Natural killer cell treated with Interleukin-12 subunit alpha and Interleukin-12 subunit beta and Interleukin-15 and Interleukin-18, amount 100 ng/mL, for 72 hours (primary cell): ENCODE data around the gene ETS2. TPM values are rescaled to one million over a fixed set of nuclear protein-coding genes. Genes with fewer than 3 reads are reported as not detected.
"Not testable (repeated sequence)": the region's sequence is repeated elsewhere in the genome, so short reads cannot be mapped to it uniquely, and the experiment has no call there.

Experiments
- ATAC-seq, 2 donors: fragments of 150-1000 bp; cut with Tn5 transposase in 1 of 2; sonication (Bioruptor Pico), chemical (Tn5 transposase) in 1 of 2; 2 replicates each; pipeline ENCODE4 v1.10.0; 2021
- DNase-seq: peaks from one replicate; pipeline ENCODE4 v3.0.0; 2022; ENCODE audit warnings: low spot score
- H3K27ac Mint-ChIP-seq, 2 donors: 1 replicate in 1 of 2; 2 replicates in 1 of 2; pipeline ENCODE4 v1.8.0; 2022; ENCODE audit warnings: mixed read lengths in 2 of 2, mild to moderate bottlenecking in 1 of 2, moderate library complexity in 1 of 2
- H3K27me3 Mint-ChIP-seq, 2 donors: 1 replicate in 1 of 2; 2 replicates in 1 of 2; pipeline ENCODE4 v1.8.0; 2022; ENCODE audit warnings: mixed read lengths in 2 of 2
- H3K36me3 Mint-ChIP-seq: one replicate; pipeline ENCODE4 v1.8.0; 2022; ENCODE audit warnings: mixed read lengths
- H3K4me1 Mint-ChIP-seq, 2 donors: 1 replicate in 1 of 2; 2 replicates in 1 of 2; pipeline ENCODE4 v1.8.0; 2022; ENCODE audit warnings: low read depth in 2 of 2, mixed read lengths in 2 of 2, mild to moderate bottlenecking in 1 of 2
- H3K4me3 Mint-ChIP-seq: one replicate; pipeline ENCODE4 v1.8.0; 2022; ENCODE audit warnings: mixed read lengths
- H3K9me3 Mint-ChIP-seq: 2 replicates; pipeline ENCODE4 v1.8.0; 2022; ENCODE audit warnings: mixed read lengths
- total RNA-seq, 2 donors: library from RNA; stranded (reverse); gene quantifications; one replicate each; pipeline ENCODE4 v1.2.3, GENCODE V29; 2022

The ETS2 gene
- total RNA-seq, 2 donors from 2014 or later = 22.9 to 25.2 TPM

- Mint-ChIP-seq H3K4me1 (no peaks in the 10 kb centered on the region), H3K9me3 (no peaks in the 10 kb centered on the region), H3K27ac (no peak overlapping the region), H3K4me3 (no peak overlapping the region), H3K27me3 (no peaks in the 10 kb centered on the region), H3K36me3 (peaks cover 36% of the 10 kb centered on the region)
- ATAC-seq (peak in 1 of 2 donors; percentile 50), DNase-seq (no peak)
Measured at GRCh38 chr21:38820471-38821239, 14.9 kb downstream of the ETS2 start.

- DNase-seq (no peak), ATAC-seq (no peak)
- Mint-ChIP-seq H3K27ac (no peak overlapping the region), H3K4me3 (no peak overlapping the region), H3K4me1 (no peaks in the 10 kb centered on the region), H3K36me3 (peaks cover 35% of the 10 kb centered on the region), H3K27me3 (no peaks in the 10 kb centered on the region), H3K9me3 (no peaks in the 10 kb centered on the region)
Measured at GRCh38 chr21:38821248-38821647, 15.5 kb downstream of the ETS2 start.

- Mint-ChIP-seq H3K9me3 (no peaks in the 10 kb centered on the region), H3K27ac (no peak overlapping the region), H3K36me3 (peaks cover 27% of the 10 kb centered on the region), H3K4me1 (no peaks in the 10 kb centered on the region), H3K4me3 (no peak overlapping the region), H3K27me3 (no peaks in the 10 kb centered on the region)
- DNase-seq (no peak), ATAC-seq (no peak)
Measured at GRCh38 chr21:38821959-38822682, 16.4 kb downstream of the ETS2 start.

- H3K4me1 Mint-ChIP-seq = no peaks in the 10 kb centered on the region
- no peaks in the 10 kb centered on the region for H3K27me3 Mint-ChIP-seq
- no peak for DNase-seq
- no peaks in the 10 kb centered on the region for H3K9me3 Mint-ChIP-seq
- H3K4me3 Mint-ChIP-seq = no peak overlapping the region
- no peak overlapping the region for H3K27ac Mint-ChIP-seq
- ATAC-seq = no peak
- H3K36me3 Mint-ChIP-seq = peaks cover 23% of the 10 kb centered on the region
Measured at GRCh38 chr21:38822778-38823238, 17.1 kb downstream of the ETS2 start.

- Mint-ChIP-seq H3K27me3 (no peaks in the 10 kb centered on the region), H3K4me3 (no peak overlapping the region), H3K27ac (no peak overlapping the region), H3K36me3 (peaks cover 17% of the 10 kb centered on the region), H3K9me3 (no peaks in the 10 kb centered on the region), H3K4me1 (no peaks in the 10 kb centered on the region)
- ATAC-seq = no peak
- DNase-seq = no peak
Measured at GRCh38 chr21:38823737-38824123, 18.0 kb downstream of the ETS2 start.

- no peak overlapping the region for H3K27ac Mint-ChIP-seq
- H3K9me3 Mint-ChIP-seq = no peaks in the 10 kb centered on the region
- ATAC-seq (no peak), DNase-seq (no peak)
- peaks cover 12% of the 10 kb centered on the region for H3K36me3 Mint-ChIP-seq
- no peaks in the 10 kb centered on the region for H3K4me1 Mint-ChIP-seq
- no peaks in the 10 kb centered on the region for H3K27me3 Mint-ChIP-seq
- H3K4me3 Mint-ChIP-seq = no peak overlapping the region
Measured at GRCh38 chr21:38824124-38824822, 18.5 kb downstream of the ETS2 start.

GRCh38 chr21:38825269-38825668 lies 19.5 kb downstream of the ETS2 start:
- H3K36me3 Mint-ChIP-seq = peaks cover 9% of the 10 kb centered on the region
- no peak for ATAC-seq
- H3K4me3 Mint-ChIP-seq = no peak overlapping the region
- no peaks in the 10 kb centered on the region for H3K4me1 Mint-ChIP-seq
- no peaks in the 10 kb centered on the region for H3K9me3 Mint-ChIP-seq
- DNase-seq = no peak
- no peak overlapping the region for H3K27ac Mint-ChIP-seq
- no peaks in the 10 kb centered on the region for H3K27me3 Mint-ChIP-seq

GRCh38 chr21:38825921-38826320 lies 20.2 kb downstream of the ETS2 start:
- ATAC-seq (no peak), DNase-seq (no peak)
- Mint-ChIP-seq H3K4me3 (no peak overlapping the region), H3K36me3 (peaks cover 6% of the 10 kb centered on the region), H3K27ac (no peak overlapping the region), H3K4me1 (peaks cover under 1% of the 10 kb centered on the region in 2 donors), H3K9me3 (no peaks in the 10 kb centered on the region), H3K27me3 (no peaks in the 10 kb centered on the region)

GRCh38 chr21:38828111-38828510 lies 22.4 kb downstream of the ETS2 start:
- not testable (repeated sequence) for H3K36me3 Mint-ChIP-seq, H3K27me3 Mint-ChIP-seq, DNase-seq, ATAC-seq, H3K27ac Mint-ChIP-seq, H3K9me3 Mint-ChIP-seq, H3K4me3 Mint-ChIP-seq
- peaks cover 12 to 13% of the 10 kb centered on the region in 2 donors for H3K4me1 Mint-ChIP-seq

- DNase-seq = no peak
- Mint-ChIP-seq H3K4me3 (peak overlapping the region; percentile 24), H3K9me3 (no peaks in the 10 kb centered on the region), H3K36me3 (no peaks in the 10 kb centered on the region), H3K4me1 (peaks cover 12 to 13% of the 10 kb centered on the region in 2 donors), H3K27me3 (peaks cover 17 to 18% of the 10 kb centered on the region in 2 donors), H3K27ac (peak overlapping the region; percentile 36 to 88)
- peak in 1 of 2 donors; percentile 55 for ATAC-seq
Measured at GRCh38 chr21:38830671-38831525, 25.2 kb downstream of the ETS2 start.

- Mint-ChIP-seq H3K9me3 (no peaks in the 10 kb centered on the region), H3K4me3 (peak overlapping the region; percentile 24), H3K27ac (peak overlapping the region; percentile 36 to 88), H3K27me3 (peaks cover 17 to 18% of the 10 kb centered on the region in 2 donors), H3K36me3 (no peaks in the 10 kb centered on the region), H3K4me1 (peaks cover 12 to 13% of the 10 kb centered on the region in 2 donors)
- ATAC-seq (peak; percentile 92 to 96), DNase-seq (peak; percentile 86)
Measured at GRCh38 chr21:38831526-38832467, 26.1 kb downstream of the ETS2 start.

- Mint-ChIP-seq H3K27me3 (peaks cover 17 to 18% of the 10 kb centered on the region in 2 donors), H3K27ac (peak overlapping the region in 1 of 2 donors; percentile 88), H3K4me1 (peaks cover 12 to 13% of the 10 kb centered on the region in 2 donors), H3K9me3 (no peaks in the 10 kb centered on the region), H3K4me3 (no peak overlapping the region), H3K36me3 (no peaks in the 10 kb centered on the region)
- ATAC-seq = no peak
- no peak for DNase-seq
Measured at GRCh38 chr21:38832664-38833063, 26.9 kb downstream of the ETS2 start.
